ENCODE data around the gene TRPC1.

The TRPC1 gene

DNA sequence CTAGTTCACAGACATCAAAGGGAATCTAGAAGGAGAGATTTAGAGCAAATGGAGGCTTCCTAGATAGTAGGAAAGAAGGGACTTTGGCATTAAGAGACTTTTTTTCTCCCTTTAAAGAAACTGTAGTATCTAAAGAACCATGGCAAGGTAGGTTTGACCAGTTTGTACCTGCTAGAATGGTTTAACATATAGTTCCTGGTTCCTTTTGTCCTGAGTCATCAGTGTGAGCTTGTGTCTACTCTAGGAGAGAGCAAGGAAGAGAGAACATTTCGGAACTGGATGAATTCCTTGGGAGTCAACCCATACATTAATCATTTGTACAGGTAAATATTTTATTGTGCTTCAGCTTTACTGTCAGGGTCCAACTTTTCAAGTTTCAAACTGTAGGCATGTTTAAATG, 29.6 kb upstream of the TRPC1 start:
- TF ChIP-seq, protein P1, sequence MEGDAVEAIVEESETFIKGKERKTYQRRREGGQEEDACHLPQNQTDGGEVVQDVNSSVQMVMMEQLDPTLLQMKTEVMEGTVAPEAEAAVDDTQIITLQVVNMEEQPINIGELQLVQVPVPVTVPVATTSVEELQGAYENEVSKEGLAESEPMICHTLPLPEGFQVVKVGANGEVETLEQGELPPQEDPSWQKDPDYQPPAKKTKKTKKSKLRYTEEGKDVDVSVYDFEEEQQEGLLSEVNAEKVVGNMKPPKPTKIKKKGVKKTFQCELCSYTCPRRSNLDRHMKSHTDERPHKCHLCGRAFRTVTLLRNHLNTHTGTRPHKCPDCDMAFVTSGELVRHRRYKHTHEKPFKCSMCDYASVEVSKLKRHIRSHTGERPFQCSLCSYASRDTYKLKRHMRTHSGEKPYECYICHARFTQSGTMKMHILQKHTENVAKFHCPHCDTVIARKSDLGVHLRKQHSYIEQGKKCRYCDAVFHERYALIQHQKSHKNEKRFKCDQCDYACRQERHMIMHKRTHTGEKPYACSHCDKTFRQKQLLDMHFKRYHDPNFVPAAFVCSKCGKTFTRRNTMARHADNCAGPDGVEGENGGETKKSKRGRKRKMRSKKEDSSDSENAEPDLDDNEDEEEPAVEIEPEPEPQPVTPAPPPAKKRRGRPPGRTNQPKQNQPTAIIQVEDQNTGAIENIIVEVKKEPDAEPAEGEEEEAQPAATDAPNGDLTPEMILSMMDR (IDR thresholded peaks at IDR 0.05; ENCODE audit: insufficient read depth, low read length, poor library complexity, severe bottlenecking): no peak
- TF ChIP-seq EZH2phosphoT487 (conservative IDR thresholded peaks at IDR 0.05; ENCODE audit: low read length): no peak
- peaks cover 13% of the 10 kb centered on the region; the same call in 1 of the 2 replicates for H3K36me3 ChIP-seq (ENCODE audit: low read length)
- H3K9ac ChIP-seq (ENCODE audit: low read length): no peak overlapping the region
- H3K9me2 ChIP-seq (replicated peaks; ENCODE audit: insufficient read depth, low read length): no peaks in the 10 kb centered on the region
- no peak overlapping the region for H3K4me2 ChIP-seq (ENCODE audit: low read depth, low read length, poor library complexity, severe bottlenecking)
- H2AFZ ChIP-seq (ENCODE audit: low read depth, low read length, severe bottlenecking): no peak overlapping the region
- H4K20me1 ChIP-seq (ENCODE audit: low read depth, low read length): no peaks in the 10 kb centered on the region
- H3K4me3 ChIP-seq (ENCODE audit: insufficient read depth, low read length, poor library complexity, severe bottlenecking): no peak overlapping the region
- H3F3A ChIP-seq (ENCODE audit: insufficient read depth): no peaks in the 10 kb centered on the region
- no peaks in the 10 kb centered on the region for H3K79me2 ChIP-seq (ENCODE audit: insufficient read depth, low read length)
- H3K27ac ChIP-seq (ENCODE audit: low read depth, low read length): no peak overlapping the region
- H3K9me3 ChIP-seq (ENCODE audit: insufficient read depth, low read length): no peaks in the 10 kb centered on the region
- no peaks in the 10 kb centered on the region for H3K27me3 ChIP-seq (ENCODE audit: low read length)

DNA sequence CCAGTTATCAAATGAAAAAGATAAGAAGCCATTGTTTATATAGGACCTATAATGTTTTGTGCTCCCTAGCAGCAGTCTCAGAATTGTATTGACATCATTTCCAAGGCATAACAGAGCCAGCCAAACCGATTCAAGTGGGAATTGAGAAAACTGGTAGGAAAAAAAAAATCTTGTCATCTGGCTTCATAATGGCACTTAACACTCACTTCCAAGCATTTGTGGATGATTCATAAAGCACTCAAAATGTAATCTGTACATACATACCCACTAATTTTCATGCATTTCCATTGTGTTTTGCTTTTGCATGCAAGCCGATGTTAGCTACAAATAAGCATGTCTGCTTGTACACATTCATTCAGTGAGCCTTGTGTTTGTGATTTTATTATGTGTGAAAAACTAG, 18.6 kb upstream of the TRPC1 start:
- no peaks in the 10 kb centered on the region; the same call in 1 of the 2 replicates for H3K36me3 ChIP-seq (ENCODE audit: low read length)
- no peaks in the 10 kb centered on the region for H3K9me2 ChIP-seq (replicated peaks; ENCODE audit: insufficient read depth, low read length)
- H3K9ac ChIP-seq (ENCODE audit: low read length): no peak overlapping the region
- no peaks in the 10 kb centered on the region for H3K79me2 ChIP-seq (ENCODE audit: insufficient read depth, low read length)
- no peaks in the 10 kb centered on the region for H3F3A ChIP-seq (ENCODE audit: insufficient read depth)
- no peaks in the 10 kb centered on the region for H4K20me1 ChIP-seq (ENCODE audit: low read depth, low read length)
- H3K27me3 ChIP-seq (ENCODE audit: low read length): no peaks in the 10 kb centered on the region
- TF ChIP-seq EZH2phosphoT487 (conservative IDR thresholded peaks at IDR 0.05; ENCODE audit: low read length): no peak
- TF ChIP-seq, protein P1 (IDR thresholded peaks at IDR 0.05; ENCODE audit: insufficient read depth, low read length, poor library complexity, severe bottlenecking): no peak
- no peak overlapping the region for H3K27ac ChIP-seq (ENCODE audit: low read depth, low read length)
- H3K9me3 ChIP-seq (ENCODE audit: insufficient read depth, low read length): no peaks in the 10 kb centered on the region
- H3K4me3 ChIP-seq (ENCODE audit: insufficient read depth, low read length, poor library complexity, severe bottlenecking): no peak overlapping the region
- H2AFZ ChIP-seq (ENCODE audit: low read depth, low read length, severe bottlenecking): no peak overlapping the region
- no peak overlapping the region for H3K4me2 ChIP-seq (ENCODE audit: low read depth, low read length, poor library complexity, severe bottlenecking)

DNA sequence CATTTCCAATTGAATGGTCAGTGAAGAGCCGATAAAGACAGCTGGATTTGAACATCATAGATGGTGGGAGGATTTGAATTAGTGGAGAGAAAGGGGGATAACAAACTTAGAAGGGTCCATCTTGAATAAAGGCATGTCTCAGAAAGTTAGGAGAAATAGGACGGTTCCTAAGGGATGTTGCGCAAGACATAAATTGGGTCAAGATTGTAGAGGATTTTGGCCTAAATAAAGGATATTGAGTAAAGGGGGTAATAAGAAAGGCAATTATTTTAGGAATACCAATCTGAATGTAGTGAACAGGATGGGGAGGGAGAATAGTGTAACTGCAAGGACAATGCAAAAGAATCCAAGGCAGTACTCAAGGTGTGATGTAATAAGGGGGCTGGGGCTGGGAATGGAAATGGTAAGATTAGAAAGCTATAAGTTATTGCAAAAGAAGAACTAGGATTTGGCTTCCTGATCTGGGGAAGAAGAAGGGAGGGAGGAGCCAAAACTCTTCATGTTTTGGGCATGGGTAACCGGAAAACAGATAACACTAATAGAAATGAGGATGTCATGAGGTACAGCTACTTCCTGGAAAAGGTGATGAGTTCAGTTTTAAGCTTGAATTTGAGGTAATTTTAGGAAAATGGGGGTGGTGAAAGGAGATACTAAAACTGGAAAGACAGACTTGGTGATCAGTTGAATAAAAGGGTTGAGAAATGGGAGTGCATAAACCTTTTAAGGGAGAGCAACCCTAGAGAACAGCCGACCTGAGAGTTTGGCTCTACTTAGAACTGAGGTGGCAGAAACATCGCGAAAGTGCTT, 17.3 kb upstream of the TRPC1 start:
- Histone ChIP-seq H3K4me3 (ENCODE audit: insufficient read depth, low read length, poor library complexity, severe bottlenecking) (no peak overlapping the region), H2AFZ (ENCODE audit: low read depth, low read length, severe bottlenecking) (no peak overlapping the region), H3K9me2 (replicated peaks; ENCODE audit: insufficient read depth, low read length) (no peaks in the 10 kb centered on the region), H3K9me3 (ENCODE audit: insufficient read depth, low read length) (no peaks in the 10 kb centered on the region), H3K36me3 (ENCODE audit: low read length) (no peaks in the 10 kb centered on the region; the same call in 1 of the 2 replicates), H3K9ac (ENCODE audit: low read length) (no peak overlapping the region), H3K4me2 (ENCODE audit: low read depth, low read length, poor library complexity, severe bottlenecking) (no peak overlapping the region), H3K79me2 (ENCODE audit: insufficient read depth, low read length) (no peaks in the 10 kb centered on the region), H3F3A (ENCODE audit: insufficient read depth) (no peaks in the 10 kb centered on the region), H4K20me1 (ENCODE audit: low read depth, low read length) (no peaks in the 10 kb centered on the region), H3K27ac (ENCODE audit: low read depth, low read length) (no peak overlapping the region), H3K27me3 (ENCODE audit: low read length) (no peaks in the 10 kb centered on the region)
- TF ChIP-seq, protein P1 (IDR thresholded peaks at IDR 0.05; ENCODE audit: insufficient read depth, low read length, poor library complexity, severe bottlenecking): no peak
- no peak for TF ChIP-seq EZH2phosphoT487 (conservative IDR thresholded peaks at IDR 0.05; ENCODE audit: low read length)
